HG02840 (cell line): ENCODE data around the gene NMNAT3.
"Not testable (repeated sequence)": the region's sequence is repeated elsewhere in the genome, so short reads cannot be mapped to it uniquely, and the experiment has no call there.

Experiments used
- ATAC-seq: cut with Tn5 transposase; IDR thresholded peaks from one replicate; pipeline ENCODE4 v1.9.1; 2021; ENCODE audit warnings: mild to moderate bottlenecking, moderate library complexity, moderate number of reproducible peaks; ENCODE audit not compliant: unreplicated experiment, low FRiP score

Gene NMNAT3

DNA sequence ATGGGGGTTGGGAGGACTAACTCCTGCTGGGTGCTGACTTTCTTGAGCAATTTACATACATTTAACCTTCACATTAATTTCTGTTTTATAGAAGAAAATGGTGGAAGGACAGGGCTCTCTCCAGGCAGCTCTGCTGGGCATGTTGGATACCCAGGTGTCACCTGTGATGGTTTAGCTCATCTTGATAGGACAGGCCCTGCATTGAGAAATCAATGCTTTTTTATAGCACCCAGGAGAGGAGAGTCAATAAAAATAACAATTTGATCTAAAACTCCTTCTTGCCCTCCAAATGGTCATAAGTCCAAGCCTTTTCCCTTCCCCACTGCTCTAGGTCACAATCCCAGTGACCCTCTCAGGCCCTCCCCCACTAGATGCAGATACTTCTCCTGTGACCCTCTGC is 90.0 kb downstream of the NMNAT3 start:
- ATAC-seq, result no peak

DNA sequence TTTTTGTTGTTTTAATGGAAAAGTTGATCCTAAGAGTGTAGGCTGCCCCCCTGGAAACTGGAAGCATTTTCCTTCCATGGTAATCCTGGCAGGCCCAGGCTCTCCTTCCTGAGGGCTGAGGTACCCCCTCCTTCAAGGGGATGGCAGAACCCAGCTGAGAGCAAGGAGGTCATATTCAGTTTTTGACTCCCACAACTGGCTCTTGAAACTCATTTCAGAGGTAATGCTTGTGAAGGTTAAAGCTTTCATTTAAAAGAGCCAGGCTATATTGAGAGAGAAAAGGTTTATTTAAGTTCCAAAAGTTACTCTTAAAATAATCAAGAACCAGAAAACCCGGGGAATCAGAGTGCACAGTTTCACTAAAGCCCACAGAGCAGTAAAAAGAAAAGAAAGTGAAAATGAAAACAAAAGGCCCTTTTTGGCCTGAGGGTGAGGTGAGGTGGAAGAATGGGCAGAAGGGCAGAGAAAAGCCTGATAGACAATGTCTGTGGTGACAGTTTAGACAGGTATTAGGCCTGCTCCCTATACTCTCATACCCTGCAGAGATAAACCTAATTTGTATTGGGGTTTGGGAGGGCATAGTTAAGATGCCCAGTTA is 91.3 kb downstream of the NMNAT3 start:
- peak; percentile 74 for ATAC-seq

DNA sequence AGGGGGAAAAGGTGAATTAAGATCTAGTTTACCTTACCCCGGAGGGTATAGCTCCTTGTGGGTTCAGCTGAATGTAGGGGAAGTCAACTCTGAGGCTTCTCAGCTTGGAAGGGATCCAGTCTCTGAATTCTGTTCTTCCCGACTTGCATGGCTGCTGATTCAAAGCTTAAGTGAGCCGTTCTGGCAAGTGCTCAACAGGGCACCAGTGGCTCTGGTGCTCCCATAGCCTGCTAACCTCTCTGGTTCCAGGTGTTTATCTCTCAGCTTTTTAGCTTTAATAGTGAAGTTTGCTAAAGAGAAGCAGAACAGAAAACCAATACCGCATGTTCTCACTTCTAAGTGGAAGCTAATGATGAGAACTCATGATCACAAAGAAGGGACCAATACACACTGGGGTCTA is 92.0 kb downstream of the NMNAT3 start:
- ATAC-seq, result no peak

GRCh38 chr3:139583651-139584050 is 94.1 kb downstream of the NMNAT3 start:
- ATAC-seq, result not testable (repeated sequence)

- no peak for ATAC-seq
Observed at GRCh38 chr3:139578783-139579182, 99.0 kb downstream of the NMNAT3 start.

DNA sequence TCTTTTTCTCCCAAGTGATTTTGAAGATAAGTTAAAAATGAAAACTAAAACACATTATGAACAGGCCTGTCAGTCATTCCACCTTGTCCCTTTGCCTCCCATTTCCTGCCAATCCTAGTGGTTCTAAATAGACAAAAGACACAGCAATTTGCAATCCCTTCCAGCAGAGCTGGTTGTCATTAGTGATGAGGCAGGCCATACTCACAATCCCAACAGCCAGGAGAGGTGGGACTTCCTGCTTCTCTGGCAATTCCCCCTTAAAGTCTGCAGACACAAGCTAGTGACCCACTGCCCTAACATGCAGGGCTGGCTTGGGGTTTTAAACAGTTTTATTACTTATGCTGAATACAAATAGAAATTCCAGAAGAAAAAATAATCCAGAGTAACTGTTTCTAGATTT is 99.9 kb downstream of the NMNAT3 start:
- ATAC-seq, result no peak

DNA sequence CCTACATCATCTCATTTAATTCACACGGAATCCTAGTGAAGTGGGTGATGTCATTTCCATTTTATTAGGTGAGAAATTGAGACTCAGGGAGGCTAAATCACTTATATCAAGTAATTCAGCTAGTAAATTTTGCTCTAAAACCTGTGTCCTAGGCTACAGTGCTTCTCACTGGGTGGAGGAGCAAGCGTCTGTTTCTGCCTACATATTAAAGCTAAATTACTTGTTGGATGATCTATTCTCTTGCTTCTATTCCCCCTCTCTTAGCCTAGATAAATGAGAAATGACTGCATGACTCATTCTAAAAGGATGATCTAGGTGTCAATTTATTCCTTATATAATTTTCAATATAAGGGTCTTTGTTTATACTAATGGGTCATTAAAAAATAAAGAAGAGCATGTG is 100.4 kb downstream of the NMNAT3 start:
- no peak for ATAC-seq

- ATAC-seq, result no peak
Observed at GRCh38 chr3:139574026-139574947, 103.5 kb downstream of the NMNAT3 start.

DNA sequence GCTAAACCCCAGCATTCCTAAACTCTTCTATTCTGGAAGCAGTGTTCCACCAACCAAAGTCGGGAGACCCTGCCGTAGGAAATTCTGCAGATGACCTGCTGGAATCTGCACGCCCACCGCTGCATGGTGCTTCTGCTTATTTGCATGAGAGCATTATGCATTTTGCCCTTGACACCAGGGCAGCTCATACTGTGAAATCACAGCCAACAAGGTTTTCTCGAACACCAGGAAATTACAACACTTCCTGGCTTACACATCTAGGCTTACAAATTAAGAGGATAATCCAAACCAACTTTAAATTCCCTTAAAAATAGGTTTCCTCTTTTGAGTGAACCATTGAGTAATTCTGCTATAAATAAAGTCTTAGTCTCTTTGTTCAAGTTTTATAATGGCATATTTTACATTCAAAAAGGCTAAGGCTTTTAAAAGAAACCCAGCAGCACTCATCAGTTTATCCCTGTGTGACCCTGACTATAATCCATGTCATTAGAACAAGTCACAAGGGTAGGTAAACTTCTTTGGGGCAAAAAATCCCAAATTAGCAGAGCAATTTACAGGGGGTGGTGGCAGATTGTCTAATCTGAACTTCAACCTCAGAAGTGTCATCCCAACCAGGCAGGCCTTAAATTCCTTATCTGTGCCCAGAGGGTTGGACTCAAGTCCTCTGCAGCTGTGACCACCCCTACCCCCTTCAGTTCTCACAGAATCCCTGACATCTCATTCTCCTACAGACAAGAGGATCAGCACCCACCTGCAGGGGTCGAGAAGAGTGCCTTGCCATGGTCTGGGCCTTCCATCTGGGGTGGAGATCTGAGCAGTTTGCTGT is 104.7 kb downstream of the NMNAT3 start:
- ATAC-seq, result no peak

GRCh38 chr3:139571711-139572110 is 106.1 kb downstream of the NMNAT3 start:
- ATAC-seq, result no peak

- no peak for ATAC-seq
Observed at GRCh38 chr3:139564294-139564861, 113.4 kb downstream of the NMNAT3 start.

DNA sequence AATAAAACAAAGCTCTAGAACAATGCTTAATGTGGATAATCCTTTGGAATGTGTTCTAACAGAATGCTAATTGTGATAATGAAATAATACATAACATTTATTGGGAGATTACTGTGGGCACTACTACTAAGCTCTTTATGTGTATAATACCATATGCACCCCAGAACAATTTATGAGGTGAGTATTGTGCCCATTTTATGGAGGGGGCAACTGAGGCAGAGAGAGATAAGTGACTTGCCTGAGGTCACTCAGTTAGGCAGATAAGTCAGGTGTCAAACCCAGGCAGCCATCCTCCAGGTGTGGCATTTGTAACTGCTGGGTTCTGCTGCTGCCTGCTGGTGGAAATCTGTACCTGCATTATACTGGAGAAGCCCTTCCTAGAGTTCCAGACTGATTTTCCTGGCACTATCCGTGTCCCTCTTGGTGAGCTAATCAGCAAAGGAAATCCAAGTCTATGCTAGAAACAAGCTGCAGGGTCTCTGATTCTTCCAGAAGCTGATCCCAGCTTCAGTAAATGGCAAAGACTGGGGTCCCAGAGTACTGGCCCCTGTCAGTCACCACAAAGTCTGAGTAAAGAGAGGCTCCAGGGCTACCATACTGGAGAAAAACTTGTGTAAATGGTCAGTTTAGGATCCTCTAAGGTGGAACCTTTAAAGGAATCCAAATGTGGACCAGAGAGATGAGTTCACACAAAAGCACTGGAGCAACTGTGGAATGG is 115.7 kb downstream of the NMNAT3 start:
- ATAC-seq, result no peak

DNA sequence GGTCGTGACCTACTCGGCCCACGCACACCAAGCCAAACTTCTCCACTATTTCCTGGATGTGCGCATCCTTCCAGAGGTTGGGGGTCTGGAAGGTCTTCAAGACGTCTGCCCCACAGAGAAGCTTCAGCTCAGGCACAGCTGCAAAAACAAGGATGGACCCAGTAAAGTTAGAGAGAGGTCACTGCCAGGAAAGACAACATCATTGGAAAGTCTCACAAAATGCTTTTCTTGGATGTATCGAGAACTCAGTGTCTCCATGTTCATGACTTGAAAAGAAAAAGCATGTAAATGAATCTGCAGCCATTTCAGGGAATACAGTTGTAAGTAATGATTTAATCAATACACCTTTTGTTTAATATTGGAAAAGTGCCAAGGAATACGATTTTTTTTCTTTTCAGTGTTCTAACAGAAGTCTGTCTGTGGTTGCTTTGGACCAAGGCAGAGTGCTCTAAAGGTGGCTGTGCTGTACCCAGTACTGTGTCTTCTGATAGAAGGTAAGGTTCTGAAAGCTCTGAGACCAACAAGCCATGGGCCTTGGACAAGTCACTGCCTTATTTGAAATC is 116.4 kb downstream of the NMNAT3 start:
- no peak for ATAC-seq

DNA sequence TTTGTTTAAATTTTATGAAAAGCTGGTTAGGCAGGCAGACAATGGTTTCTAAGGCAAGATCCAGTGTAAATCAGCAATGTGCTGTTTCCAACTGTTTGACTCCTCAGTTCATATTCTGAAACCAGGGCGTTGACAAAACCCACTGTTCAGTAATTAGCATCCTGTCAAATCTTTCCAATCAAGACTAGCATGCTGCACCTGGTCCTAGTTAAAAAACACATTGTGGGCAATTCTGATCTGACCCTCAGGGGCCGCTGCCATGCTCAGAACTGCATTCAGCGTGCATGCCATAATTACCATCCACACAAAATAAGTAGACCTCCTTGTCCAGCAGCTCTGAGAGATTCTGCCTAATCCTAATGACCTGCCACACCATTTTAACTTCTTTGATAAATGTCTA is 117.4 kb downstream of the NMNAT3 start:
- ATAC-seq, result no peak

DNA sequence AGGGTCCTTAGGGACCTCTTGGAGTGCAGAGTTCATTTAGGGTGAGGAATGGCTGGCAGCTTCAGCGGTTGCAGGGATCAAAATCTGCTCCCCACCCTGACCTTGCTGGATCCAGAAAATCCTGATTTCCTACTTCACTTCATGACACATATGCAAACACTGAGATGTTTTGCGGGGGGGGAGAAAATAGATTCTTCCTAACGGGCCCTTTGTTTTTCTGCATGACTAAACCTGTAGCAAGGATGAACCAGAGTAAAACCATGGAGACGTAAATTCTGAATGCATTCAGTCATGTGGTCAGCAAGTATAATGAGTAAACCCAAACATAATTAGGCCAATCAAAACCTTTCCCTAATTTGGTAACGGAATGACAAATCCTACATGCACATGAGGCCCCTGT is 118.2 kb downstream of the NMNAT3 start:
- no peak for ATAC-seq

- no peak for ATAC-seq
Observed at GRCh38 chr3:139558351-139559266, 119.2 kb downstream of the NMNAT3 start.

GRCh38 chr3:139557041-139557440 is 120.7 kb downstream of the NMNAT3 start:
- no peak for ATAC-seq

- ATAC-seq, result no peak
Observed at GRCh38 chr3:139555249-139555648, 122.5 kb downstream of the NMNAT3 start.

DNA sequence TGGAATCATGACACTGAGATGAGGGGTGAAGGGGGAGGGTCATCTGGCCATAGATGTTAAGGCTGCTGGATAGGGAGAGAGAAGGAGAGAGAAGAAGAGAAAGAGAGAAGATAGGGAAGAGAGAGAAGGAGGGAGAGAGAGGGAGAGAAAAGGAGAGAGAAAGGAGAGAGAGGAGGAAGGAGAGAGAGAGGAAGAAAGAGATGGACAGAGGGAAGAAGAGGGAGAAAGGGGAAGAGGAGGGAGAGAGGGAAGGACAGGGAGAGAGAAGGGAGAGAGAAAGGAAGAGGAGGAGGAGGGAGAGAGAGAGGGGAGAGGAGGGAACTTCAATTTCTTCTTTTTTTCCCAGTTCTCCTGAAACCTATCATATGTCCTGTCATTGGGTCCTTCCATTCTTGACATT is 123.1 kb downstream of the NMNAT3 start:
- no peak for ATAC-seq
